ENCODE results near the gene CLHC1. TPM values are rescaled to one million over a fixed set of nuclear protein-coding genes. Genes with fewer than 3 reads are reported as not detected.

The CLHC1 gene
- total RNA-seq, 1 experiment from 2014 or later = 9.2 TPM

- Histone ChIP-seq H4K91ac (ENCODE audit: insufficient read length, low read depth, low read length) (no peak overlapping the region), H3K27ac (ENCODE audit: insufficient read length, low read depth, low read length) (no peak overlapping the region), H4K20me1 (ENCODE audit: control insufficient read depth, insufficient read depth, insufficient read length) (no peaks in the 10 kb centered on the region), H4K5ac (ENCODE audit: insufficient read length, low read depth, low read length) (no peak overlapping the region), H3K79me2 (ENCODE audit: insufficient read depth, low read length) (no peaks in the 10 kb centered on the region), H3K23me2 (ENCODE audit: insufficient read length, low read depth, low read length, poor library complexity, severe bottlenecking) (no peaks in the 10 kb centered on the region), H3K23ac (ENCODE audit: insufficient read length, low read depth, low read length) (no peak overlapping the region), H3K9ac (ENCODE audit: extremely low read depth, insufficient read length, low read length) (no peak overlapping the region), H2BK120ac (ENCODE audit: low read depth, low read length, poor library complexity, severe bottlenecking) (no peak overlapping the region), H2AK5ac (ENCODE audit: insufficient read length, low read length) (no peak overlapping the region), H3K9me3 (ENCODE audit: control insufficient read depth, low read depth, low read length) (no peaks in the 10 kb centered on the region), H2BK12ac (ENCODE audit: insufficient read length, low read depth, low read length) (no peak overlapping the region), H2BK5ac (ENCODE audit: insufficient read length, low read length) (no peak overlapping the region), H3K4me1 (ENCODE audit: insufficient read depth, low read length) (no peaks in the 10 kb centered on the region), H2AFZ (ENCODE audit: low read length) (no peak overlapping the region), H3K79me1 (ENCODE audit: insufficient read depth, low read depth, low read length, poor library complexity, severe bottlenecking) (no peaks in the 10 kb centered on the region), H3K56ac (ENCODE audit: insufficient read length, low read depth, low read length) (no peak overlapping the region), H3T11ph (ENCODE audit: low read length) (no peak overlapping the region), H3K27me3 (ENCODE audit: insufficient read depth, low read length) (no peaks in the 10 kb centered on the region), H2BK20ac (ENCODE audit: low read depth, low read length, poor library complexity, severe bottlenecking) (no peak overlapping the region), H3K4me2 (ENCODE audit: insufficient read depth, insufficient read length, low read length) (no peak overlapping the region), H4K8ac (replicated peaks; ENCODE audit: insufficient read length, low read depth, low read length) (no peak overlapping the region), H3K4ac (ENCODE audit: low read depth, low read length) (no peak overlapping the region), H3K18ac (ENCODE audit: insufficient read length, low read depth, low read length) (no peak overlapping the region), H2BK15ac (ENCODE audit: low read depth, low read length) (no peak overlapping the region), H3K14ac (ENCODE audit: insufficient read depth, low read length) (no peak overlapping the region)
- H3K4me1 Mint-ChIP-seq = 0 out of 4 replicates have a peak, but pooled peaks cover 0 to 3% of the 10 kb centered on the region in 2 experiments
- no CpG with 5 or more reads among the region's 2 CpGs for WGBS (ENCODE audit: extremely low coverage, insufficient read length, low lambda C conversion rate)
- H3K4me3 Mint-ChIP-seq = no peak overlapping the region
- H3K27me3 Mint-ChIP-seq (ENCODE audit: low read depth) = no peaks in the 10 kb centered on the region; the same call in 1 of the 2 replicates
- no peak for TF ChIP-seq CTCF (conservative IDR thresholded peaks at IDR 0.05)
- no peak overlapping the region for H3K27ac Mint-ChIP-seq
- H3K36me3 Mint-ChIP-seq (ENCODE audit: insufficient read depth in 1 of 3, low read depth in 3 of 3) = no peaks in the 10 kb centered on the region
- DNase-seq = no peak
- no peaks in the 10 kb centered on the region; a peak in 1 of 5 replicates for H3K9me3 Mint-ChIP-seq
Measured at GRCh38 chr2:55146263-55146662, 85.8 kb downstream of the CLHC1 start.

Data from H9 (cell line).